AG08395 (cell line): ENCODE data around the gene ARHGAP9.

Experiments used
- DNase-seq: peaks from one replicate; pipeline ENCODE4 v3.0.0; 2012; ENCODE audit warnings: mixed read lengths, low spot score

ARHGAP9 gene

DNA sequence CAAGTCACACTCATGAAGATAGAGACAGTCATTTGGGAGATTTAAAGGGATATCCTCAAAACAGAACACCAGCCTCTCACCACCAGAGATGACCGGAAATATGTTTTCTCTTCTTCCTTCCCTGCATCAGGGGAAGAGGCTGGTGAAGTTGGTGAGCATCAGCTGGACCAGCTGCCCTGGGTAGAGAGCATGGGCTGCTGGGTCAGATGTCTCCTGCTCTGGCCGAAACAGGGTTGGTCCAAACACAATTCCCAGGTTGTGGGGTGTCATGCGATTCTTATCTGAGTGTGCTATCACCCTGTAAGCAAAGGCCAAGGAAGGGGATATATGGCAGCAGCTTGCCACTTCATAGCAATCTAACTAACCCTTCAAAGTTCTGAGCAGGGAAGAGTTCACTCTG, 7.3 kb downstream of the ARHGAP9 start:
- no peak for DNase-seq

GRCh38 chr12:57471661-57472060, 8.0 kb downstream of the ARHGAP9 start:
- DNase-seq = no peak

- no peak for DNase-seq
Observed at GRCh38 chr12:57470970-57471656, 8.6 kb downstream of the ARHGAP9 start.

DNA sequence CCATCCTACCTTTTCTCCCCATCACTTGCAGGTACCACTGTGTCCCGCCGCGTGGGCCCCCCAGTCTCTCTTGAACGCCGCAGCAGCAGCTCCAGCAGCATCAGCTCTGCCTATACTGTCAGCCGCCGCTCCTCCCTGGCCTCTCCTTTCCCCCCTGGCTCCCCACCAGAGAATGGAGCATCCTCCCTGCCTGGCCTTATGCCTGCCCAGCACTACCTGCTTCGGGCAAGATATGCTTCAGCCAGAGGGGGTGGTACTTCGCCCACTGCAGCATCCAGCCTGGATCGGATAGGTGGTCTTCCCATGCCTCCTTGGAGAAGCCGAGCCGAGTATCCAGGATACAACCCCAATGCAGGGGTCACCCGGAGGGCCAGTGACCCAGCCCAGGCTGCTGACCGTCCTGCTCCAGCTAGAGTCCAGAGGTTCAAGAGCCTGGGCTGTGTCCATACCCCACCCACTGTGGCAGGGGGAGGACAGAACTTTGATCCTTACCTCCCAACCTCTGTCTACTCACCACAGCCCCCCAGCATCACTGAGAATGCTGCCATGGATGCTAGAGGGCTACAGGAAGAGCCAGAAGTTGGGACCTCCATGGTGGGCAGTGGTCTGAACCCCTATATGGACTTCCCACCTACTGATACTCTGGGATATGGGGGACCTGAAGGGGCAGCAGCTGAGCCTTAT, 9.2 kb downstream of the ARHGAP9 start:
- no peak for DNase-seq

DNA sequence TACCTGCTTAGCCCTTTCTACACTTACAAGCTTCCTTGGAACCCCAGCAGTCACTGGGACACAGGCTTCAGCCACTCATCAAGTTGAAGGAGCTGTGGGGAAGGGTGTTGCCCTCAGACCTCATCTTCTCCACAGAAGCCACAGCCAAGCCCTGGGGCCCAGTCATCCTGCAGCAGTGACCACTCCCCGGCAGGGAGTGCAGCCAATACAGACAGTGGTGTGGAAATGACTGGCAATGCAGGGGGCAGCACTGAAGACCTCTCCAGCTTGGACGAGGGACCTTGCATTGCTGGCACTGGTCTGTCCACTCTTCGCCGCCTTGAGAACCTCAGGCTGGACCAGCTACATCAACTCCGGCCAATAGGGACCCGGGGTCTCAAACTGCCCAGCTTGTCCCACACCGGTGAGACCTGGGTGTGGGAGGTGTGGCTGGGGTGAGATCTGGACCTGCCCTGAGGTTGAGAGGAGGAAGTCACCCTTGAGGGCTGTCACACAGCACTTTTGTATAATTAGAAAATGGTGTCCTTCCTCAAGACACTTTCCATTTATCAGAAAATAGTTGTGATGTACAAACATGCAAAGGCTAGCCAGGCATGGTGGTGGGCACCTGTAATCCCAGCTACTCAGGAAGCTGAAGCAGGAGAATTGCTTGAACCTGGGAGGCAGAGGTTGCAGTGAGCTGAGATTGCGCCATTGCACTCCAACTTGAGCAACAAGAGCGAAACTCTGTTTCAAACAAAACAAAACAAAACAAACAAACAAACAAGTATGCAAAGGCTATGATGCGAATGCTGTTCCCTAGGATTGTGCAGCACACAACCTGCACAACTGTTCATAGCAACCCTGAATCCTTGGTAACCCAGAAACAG, 10.1 kb downstream of the ARHGAP9 start:
- DNase-seq = no peak

DNA sequence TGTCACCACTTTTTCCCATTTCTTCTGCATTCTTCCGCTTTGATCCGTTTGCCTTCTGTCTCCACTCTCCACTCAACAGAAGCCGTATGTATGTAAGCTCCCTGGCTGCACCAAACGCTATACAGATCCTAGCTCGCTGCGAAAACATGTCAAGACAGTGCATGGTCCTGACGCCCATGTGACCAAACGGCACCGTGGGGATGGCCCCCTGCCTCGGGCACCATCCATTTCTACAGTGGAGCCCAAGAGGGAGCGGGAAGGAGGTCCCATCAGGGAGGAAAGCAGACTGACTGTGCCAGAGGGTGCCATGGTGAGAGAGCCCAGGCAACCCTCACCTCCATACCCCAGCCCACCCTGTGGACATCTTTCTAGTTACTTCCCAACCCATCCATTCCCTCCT, 11.8 kb downstream of the ARHGAP9 start:
- DNase-seq = no peak

DNA sequence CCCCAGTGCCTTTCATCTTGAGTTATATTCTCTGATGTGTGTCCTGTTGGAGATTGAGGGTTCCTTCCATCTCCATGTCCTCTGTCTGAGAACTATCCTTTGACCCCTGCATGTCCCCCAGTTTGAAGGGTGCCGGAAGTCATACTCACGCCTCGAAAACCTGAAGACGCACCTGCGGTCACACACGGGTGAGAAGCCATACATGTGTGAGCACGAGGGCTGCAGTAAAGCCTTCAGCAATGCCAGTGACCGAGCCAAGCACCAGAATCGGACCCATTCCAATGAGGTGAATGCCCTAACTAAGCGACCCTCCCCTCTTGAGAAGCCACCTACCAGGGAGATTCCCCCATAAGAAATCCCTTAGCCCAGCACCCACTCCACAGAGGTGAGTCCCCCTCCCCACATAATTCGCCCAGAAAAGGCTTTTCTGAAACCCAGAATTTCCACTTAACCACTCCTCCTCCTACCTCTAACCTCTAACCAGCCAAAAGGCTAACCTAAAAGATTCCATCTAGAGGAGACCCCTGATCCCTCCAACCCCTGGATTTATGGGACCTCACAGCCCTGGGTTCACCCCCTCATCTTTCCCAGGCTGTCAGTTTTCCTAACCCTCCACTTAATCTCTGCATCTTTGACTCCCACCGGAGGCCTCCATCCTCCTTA, 12.3 kb downstream of the ARHGAP9 start:
- DNase-seq = no peak

- no peak for DNase-seq
Observed at GRCh38 chr12:57465747-57466505, 13.7 kb downstream of the ARHGAP9 start.

DNA sequence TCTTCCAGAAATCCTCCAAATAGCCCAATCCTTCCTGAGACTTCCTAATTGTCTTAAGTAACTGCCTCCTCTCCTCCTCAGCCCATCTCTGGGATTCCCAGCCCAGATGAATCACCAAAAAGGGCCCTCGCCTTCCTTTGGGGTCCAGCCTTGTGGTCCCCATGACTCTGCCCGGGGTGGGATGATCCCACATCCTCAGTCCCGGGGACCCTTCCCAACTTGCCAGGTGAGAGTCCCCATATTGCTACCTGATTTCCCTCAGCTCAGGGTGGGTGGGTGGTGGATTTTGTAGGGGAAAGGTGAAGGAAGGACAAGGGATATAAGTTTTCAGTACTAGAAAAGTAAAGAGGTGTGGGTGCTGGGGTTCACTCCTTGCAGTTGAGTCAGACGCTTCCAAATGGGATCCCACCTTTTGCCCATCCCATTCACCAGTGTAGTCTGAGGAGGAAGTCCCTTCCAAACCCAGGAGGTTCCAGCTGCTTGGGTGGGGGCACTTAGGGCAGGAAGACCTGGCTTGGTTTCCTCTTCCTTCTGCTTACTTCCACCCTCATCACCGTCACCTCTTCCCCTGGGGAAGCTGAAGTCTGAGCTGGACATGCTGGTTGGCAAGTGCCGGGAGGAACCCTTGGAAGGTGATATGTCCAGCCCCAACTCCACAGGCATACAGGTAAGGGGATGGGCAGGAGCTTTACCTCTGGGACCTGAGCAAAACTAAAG, 14.5 kb downstream of the ARHGAP9 start:
- DNase-seq = no peak

DNA sequence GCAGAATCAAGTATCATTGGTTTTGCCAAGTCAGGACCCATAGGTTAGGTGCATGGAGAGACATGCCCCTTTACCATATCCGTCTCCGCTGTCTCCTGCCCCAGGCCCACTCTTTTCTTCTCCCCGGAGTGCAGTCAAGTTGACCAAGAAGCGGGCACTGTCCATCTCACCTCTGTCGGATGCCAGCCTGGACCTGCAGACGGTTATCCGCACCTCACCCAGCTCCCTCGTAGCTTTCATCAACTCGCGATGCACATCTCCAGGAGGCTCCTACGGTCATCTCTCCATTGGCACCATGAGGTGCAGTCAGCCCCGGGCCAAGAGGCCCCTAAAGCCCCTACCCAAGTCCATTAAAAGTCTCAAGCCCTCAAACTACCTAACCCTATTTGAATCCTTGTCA, 15.1 kb downstream of the ARHGAP9 start:
- DNase-seq = no peak

- no peak for DNase-seq
Observed at GRCh38 chr12:57462912-57463253, 16.8 kb downstream of the ARHGAP9 start.

- peak; percentile 89 for DNase-seq
Observed at GRCh38 chr12:57462251-57462911, 17.3 kb downstream of the ARHGAP9 start.

GRCh38 chr12:57461917-57462250, 17.8 kb downstream of the ARHGAP9 start:
- DNase-seq = no peak

DNA sequence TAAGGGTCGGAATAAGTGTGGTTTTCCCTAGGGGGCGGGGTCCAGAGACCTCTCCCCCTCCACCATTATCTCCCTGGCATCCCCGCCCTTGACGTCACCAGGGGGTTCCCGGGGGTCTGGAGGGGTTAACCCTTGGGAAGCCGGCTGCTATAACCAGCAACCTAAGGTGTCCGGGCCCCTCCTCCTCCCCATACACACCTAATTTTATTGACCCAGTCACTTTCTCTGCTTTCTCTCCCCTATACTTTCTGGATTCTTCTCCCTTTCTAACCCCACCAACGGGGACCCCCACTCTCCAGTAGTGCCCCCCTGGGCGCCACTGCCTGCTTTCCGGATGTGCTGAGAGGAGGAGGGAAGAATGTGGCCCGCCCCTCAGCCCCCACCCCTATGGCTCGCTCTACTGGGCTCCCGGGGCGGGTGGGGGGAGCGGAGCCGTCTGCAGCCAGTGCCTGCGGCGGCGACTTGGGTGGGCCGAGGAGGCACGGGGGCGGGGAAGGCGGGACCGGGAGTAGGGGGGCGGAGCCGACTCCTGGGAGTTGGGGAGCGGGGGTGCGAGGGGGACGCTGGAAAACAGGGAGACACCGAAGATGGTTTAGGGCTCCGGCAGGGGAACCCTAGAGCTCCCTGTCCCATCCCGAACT, 18.3 kb downstream of the ARHGAP9 start:
- DNase-seq = peak; percentile 58

DNA sequence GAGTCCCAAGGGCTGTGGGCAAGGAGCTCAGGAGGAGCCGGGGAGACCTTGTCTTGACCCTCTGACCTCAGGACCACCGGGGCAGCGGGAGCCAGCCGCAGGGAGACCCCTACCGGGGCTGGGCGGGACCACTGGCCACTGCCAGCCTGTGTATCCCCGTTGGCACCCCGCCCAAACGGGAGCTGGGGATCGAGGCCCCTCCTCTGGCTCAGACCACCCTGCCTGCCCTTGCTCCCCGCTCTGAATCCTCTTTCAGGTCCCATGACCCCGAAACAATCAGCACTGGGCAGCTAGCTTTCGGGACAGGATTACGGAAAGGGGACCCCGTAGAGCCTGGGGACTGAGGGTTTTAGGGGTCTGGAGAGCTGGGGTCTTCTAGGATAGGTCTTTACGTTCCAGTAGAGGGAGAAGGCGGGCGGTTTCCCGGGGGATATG, 18.8 kb downstream of the ARHGAP9 start:
- no peak for DNase-seq

DNA sequence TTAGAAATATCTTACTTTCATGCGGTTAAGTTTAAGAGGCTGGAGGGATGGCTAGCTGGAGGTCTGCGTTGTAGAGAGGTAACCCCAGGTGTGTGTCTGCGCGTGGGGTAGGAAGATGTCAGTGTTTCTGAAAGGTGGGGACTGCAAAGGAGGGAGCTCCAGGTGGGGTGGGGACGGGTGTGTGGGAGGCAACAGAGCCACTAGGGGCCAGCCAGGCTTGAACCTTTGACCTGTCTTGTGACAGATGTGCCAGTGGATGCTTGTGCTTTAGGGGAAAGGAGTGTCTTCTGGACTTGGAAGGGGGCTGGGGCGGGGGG, 19.2 kb downstream of the ARHGAP9 start:
- DNase-seq = no peak

GRCh38 chr12:57459750-57460467, 19.8 kb downstream of the ARHGAP9 start, which contains the start of gene GLI1:
TSS of gene GLI1 (plus strand) at chr12:57459785. CDS start at chr12:57463692, 3,907 bp downstream.
- peak; percentile 63 for DNase-seq

GRCh38 chr12:57459055-57459749, 20.5 kb downstream of the ARHGAP9 start:
- peak; percentile 86 for DNase-seq

DNA sequence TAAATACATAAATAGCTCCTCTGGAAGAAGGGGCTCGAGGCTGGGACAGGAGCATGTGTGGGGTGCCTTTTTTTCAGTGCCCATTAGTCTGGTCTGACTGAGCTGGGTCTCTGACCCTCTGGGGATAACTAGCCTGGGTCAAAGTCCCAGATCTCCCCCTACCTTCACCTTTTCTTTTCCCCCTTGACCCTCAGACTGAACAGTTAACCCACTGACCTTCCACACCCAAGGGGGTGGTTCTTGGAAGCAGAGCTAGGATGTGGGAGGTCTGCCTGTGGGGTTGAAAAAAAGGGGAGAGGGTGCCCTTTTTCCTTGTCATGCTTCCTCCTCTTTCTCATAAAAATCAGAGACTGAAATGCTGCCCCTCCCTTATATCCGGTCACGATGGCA, 21.0 kb downstream of the ARHGAP9 start:
- no peak for DNase-seq
